SW480 (cell line): ENCODE data around the gene DLG1.

ENCODE experiments used
- DNase-seq: peaks from one replicate; pipeline ENCODE4 v3.0.0-alpha.2; 2016; ENCODE audit warnings: low spot score

Gene DLG1

GRCh38 chr3:197298341-197298944, at the start of gene DLG1:
Gene DLG1 (minus strand): TSS chr3:197298612. CDS start chr3:197297204, 1,408 bp downstream.
- DNase-seq: peak; percentile 96

GRCh38 chr3:197348014-197348413, 49.6 kb upstream of the DLG1 start:
- no peak for DNase-seq

DNA sequence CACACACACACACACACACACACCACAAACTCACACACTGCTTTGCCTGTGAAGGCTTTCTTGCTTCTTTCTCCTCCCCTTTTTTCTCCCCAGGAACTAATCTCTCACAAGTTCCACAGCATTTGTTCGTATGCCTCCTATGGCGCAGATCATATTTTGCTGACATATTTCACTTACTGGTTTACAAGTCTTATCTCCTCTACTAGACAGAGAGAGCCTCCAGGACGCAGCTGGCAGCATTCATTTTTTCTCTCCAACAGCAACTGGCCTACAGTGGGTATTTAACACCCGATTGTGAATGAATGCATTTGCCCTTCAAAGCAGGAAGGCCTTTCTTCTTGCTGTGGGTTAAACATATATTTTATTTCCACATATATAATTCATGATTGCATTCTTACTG, 47.0 kb upstream of the DLG1 start:
- no peak for DNase-seq

DNA sequence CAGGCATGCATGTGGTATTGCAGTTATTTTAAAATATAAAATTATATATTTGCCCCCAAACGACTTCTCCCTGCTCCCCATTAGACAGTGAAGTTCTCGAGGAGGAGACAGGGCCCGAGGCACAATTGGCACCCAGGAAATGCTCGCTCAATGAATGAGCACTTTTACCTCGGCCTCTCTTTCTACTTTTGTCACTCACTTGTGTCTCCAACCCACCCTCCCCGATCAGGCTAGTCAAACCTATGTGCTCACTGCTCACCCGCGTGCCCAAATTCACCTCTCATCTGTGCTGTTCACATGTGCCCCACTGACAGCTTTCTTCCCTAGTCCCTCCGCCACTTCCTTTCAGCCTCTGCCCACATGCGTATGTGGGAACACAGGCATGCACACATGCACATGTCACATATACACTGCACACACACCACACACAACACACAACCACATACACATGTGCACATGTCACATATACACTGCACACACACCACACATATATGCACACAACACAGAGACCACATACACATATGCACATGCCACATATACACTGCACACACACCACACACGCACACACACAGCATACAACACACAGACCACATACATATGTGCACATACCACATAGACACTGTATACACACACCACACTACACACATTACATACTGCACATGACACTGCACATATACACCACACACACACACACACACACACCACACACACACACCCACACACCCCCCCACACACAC, 46.3 kb upstream of the DLG1 start:
- DNase-seq: no peak

DNA sequence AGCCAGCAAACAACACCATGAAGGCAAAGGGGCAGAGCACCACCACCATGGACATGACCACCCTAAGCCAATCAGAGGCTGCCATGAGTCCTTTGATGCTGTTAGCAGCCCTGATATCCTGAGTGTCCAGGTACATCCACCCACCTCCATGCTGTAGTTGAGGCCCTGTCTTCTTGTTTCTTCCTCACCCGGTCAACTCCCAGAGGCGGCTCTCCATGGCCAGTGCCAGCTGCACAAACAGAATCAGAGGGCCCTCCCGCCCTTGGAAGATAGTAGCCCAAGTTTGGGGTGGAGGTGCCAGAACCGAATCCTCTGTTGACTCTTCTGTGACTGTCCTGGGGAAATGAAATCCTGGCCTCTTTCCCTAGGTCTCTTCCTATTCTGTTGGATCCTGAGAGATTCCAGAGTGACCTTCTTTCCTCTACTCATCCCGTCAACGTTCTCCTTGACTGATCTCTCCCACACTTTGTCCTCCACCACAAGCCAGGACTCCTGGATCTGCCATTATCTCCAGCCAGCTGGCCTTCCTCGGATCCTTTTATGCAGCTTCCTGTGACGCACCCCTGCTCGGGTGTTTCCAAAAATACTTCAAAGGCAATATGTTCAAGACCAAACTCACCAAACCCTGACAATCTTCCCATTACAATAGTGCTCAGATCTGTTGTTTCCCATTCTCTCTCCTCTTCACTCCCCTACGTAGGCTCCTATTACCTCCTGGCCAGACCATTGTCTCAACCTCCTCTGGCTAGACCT, 45.4 kb upstream of the DLG1 start:
- DNase-seq: no peak

GRCh38 chr3:197343111-197343510, 44.7 kb upstream of the DLG1 start:
- no peak for DNase-seq

DNA sequence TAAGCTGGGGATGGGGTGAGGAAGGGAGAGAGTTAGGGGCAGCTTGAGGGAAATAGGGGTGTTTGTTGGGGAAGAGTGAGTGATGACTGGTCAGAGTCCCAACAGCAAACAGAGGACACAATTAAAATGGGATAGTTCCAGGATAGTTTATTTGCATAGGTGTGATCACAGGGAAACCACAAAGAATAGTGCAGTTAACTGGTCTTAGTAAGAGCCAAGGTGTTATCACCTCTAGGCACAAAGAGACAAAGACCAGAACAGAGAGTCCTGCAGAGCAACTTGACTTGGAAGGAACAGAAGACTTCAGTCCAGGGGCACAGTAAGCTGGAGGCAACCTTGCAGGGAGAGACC, 42.1 kb upstream of the DLG1 start:
- no peak for DNase-seq

GRCh38 chr3:197339841-197340520, 41.6 kb upstream of the DLG1 start:
- DNase-seq: peak; percentile 49

DNA sequence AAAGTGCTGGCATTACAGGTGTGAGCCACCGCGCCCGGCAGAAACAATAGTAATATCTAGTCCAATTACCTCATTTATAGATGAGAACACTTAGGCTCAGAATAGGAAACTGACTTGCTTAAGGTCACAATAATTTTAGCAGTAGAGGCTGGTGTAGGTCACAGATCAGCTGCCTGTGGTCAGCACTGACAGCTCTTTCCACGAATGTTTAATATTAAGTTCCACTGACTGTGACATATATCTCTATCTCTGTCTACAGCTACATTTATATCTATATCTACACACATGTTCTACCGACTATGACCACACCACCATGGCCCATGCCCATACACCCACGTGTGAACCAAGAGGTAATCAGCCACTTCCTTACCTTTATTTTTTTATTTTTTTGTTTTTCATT, 40.2 kb upstream of the DLG1 start:
- no peak for DNase-seq

DNA sequence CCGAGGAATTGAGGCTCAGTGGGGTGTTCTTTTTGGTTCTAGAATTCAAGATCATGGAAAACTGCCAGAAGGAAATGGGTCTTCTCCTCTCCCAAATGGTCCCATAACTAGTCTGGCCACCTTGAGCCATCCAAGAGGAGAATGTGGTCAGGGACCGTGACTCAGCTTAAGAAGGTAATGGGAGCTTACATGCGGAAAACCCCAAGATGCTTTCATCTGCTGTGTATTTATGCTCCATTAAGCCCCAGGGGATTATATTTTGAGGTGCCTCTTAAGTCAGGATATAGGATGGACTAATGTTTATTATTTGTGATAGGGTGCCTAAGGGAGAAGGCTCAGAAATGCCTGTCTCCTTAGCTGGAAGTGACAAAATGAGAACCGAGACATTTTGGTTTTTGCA, 39.2 kb upstream of the DLG1 start:
- peak; percentile 78 for DNase-seq

GRCh38 chr3:197337214-197337613, 38.8 kb upstream of the DLG1 start:
- DNase-seq: no peak

GRCh38 chr3:197336348-197336747, 37.9 kb upstream of the DLG1 start:
- DNase-seq: no peak

GRCh38 chr3:197335428-197336132, 37.2 kb upstream of the DLG1 start:
- no peak for DNase-seq

DNA sequence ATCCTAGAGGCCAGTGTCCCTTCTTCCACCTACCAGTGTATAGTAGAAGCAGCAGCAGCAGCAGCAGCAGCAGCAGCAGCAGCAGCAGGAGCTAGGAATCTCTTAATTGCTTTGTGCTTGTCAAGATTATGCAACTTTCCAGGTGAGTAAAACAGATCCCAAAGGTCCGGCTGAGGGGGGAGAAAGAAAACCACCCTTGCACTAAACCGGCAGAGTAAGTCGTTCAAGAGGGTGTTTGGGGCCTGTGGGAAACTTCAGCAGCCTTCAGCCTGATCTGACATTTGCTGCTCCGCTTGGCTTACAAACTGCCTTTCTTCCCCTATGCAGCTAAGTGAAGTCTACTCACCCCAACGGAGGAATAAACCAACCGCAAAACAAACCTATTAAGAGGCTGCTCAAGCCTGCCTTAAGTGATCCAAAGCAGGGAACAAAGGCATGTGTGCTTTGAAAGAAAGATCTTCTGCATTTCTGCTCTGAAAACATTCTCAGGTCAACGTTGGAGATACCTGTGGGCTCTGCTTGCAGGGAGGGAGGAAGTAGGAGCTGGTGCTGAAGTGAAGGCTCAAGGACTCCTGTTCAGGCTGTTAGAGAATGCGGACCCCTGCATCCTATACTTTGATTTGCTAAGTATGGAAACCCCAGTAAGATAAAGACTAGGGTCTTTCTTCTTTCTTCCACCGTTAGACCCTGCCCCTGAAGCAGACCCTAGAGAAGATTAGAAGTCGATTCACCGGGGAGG, 35.7 kb upstream of the DLG1 start:
- no peak for DNase-seq

DNA sequence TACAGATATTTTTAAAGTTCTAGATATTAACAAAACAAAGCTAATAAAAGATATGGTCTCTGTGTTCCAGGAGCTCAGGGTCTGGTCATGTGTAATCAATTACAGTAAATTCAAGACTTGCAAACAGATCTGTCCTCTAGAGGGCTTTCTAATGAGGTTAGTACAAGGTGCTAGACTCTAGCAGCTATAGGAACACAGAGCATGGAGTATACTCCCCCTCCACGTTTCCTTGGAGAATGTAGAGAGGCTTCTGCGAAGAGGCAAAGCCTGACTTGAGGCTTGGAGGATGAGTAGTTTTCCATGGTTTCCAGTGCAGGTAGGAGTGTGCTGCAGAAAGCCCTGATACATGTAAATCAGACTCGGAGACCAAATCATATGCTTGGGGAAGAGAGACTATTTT, 32.7 kb upstream of the DLG1 start:
- peak; percentile 42 for DNase-seq

DNA sequence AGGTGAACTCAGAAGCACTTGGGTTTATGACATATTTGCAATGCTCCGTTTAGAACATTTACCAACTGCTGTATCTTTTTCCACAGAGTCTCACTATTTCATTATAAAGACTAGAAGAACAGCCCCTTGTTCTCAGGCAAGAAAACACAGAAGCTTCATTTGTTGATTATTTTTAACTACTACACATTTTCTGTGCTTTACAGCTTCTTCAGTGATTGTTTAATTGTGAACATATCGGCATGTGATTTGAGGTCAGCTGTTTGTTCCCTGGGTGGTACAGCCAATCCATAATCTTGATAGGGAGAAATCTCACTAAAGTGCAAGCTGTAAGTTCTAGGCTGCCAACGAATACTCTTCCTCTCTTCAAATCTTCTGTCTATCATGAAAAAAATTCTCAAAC, 31.0 kb upstream of the DLG1 start:
- DNase-seq: no peak

GRCh38 chr3:197328198-197328597, 29.8 kb upstream of the DLG1 start:
- no peak for DNase-seq

- DNase-seq: no peak
Observed at GRCh38 chr3:197327701-197328100, 29.3 kb upstream of the DLG1 start.

GRCh38 chr3:197325773-197326172, 27.4 kb upstream of the DLG1 start:
- DNase-seq: no peak

DNA sequence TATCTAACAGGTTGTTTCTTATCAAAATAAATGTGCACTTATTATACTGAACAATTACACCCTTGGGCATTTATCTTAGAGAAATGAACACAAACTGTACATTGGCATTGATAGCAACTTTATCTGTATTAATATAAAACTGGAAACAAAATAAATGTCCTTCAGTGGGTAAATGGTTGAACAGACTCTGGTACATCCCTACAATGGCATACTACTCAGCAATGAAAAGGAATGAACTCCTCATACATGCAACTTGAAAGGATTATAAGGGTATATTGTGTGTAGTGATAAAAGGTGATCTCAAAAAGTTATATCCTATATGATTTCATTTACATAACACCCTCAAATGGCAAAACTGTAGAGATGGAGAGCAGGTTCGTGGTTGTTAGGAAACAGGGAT, 23.7 kb upstream of the DLG1 start:
- no peak for DNase-seq

DNA sequence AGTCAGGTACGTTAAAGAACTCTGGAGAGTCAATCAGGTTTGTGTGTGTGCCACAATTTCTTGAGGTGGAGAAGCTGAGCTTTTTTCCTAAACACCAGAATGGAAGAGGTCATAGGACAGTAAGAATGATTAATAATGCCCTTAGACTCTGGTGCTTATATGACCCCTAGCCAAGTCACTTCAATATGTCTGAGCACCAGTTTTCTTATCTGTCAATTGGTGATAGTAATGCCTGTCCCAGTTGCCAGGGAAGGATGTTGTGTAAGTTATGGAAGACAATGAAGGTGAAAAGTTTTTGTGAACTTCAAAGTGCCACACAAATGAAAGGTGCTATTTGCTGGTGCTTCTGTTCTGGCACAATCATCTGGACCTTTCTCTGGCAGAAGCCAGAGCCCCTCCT, 22.2 kb upstream of the DLG1 start:
- no peak for DNase-seq
